ENCODE results near the gene IGFL2.
"Not testable (repeated sequence)": the region's sequence is repeated elsewhere in the genome, so short reads cannot be mapped to it uniquely, and the experiment has no call there.

Gene IGFL2

GRCh38 chr19:46150606-46151005, 2.6 kb downstream of the IGFL2 start:
- no peak for DNase-seq (ENCODE audit: low spot score in 2 of 2)
- H3K27me3 Mint-ChIP-seq, result peaks cover 92% of the 10 kb centered on the region
- H3K27ac Mint-ChIP-seq (ENCODE audit: low read depth), result no peak overlapping the region
- peaks cover 1% of the 10 kb centered on the region for H3K36me3 Mint-ChIP-seq (ENCODE audit: insufficient read depth)
- no peak for ATAC-seq (replicated peaks; ENCODE audit: extremely low read depth, poor library complexity, severe bottlenecking)
- H3K4me3 Mint-ChIP-seq, result no peak overlapping the region
- H3K4me1 Mint-ChIP-seq, result no peaks in the 10 kb centered on the region
- no peaks in the 10 kb centered on the region for H3K9me3 Mint-ChIP-seq

- Mint-ChIP-seq H3K4me3 (no peak overlapping the region), H3K27ac (ENCODE audit: low read depth) (no peak overlapping the region), H3K27me3 (peaks cover 88% of the 10 kb centered on the region), H3K36me3 (ENCODE audit: insufficient read depth) (peaks cover 1% of the 10 kb centered on the region), H3K4me1 (no peaks in the 10 kb centered on the region), H3K9me3 (no peaks in the 10 kb centered on the region)
- DNase-seq (ENCODE audit: low spot score in 2 of 2), result no peak
- ATAC-seq (replicated peaks; ENCODE audit: extremely low read depth, poor library complexity, severe bottlenecking), result no peak
These were observed 7.2 kb downstream of the IGFL2 start for GRCh38 chr19:46155237-46155636.

DNA sequence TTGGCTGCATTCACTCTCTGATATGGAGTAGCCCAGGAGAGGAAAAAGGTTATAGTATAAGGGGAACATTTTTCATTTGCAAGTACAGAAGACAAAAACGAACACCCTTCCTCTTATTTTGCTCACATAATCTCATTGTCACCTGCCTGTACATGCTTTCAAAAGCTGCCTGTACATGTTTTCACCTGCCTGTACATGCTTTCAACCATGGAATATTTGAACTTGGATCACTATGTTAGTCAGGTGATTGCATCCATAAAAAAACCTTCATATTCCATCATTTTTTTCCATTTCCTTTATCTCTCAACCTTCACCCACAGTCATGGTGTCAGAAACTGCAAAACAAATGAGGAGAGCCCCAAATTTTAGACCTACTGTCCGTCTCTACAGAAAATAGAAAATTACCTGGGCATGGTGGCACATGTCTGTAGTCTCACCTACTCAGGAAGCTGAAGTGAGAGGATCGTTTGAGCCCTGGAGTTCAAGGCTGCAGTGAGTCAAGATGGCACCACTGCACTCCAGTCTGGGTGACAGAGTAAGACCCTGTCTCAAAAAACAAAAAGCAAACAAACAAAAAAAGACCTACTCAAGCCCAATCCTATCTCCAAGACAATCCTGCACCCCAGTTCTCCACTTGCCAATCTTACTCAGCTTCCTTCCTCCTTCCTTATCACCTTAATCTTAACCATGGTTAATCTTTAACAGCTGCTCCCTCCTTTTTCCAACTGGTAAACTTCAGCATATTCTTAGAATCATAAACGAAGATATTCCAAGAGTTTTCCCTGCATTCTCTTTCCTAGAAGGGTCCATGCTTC, 11.6 kb downstream of the IGFL2 start:
- Mint-ChIP-seq H3K4me1 (no peaks in the 10 kb centered on the region), H3K4me3 (no peak overlapping the region)
- no peak for DNase-seq (ENCODE audit: low spot score in 2 of 2)

GRCh38 chr19:46160233-46160775, 12.3 kb downstream of the IGFL2 start:
- Mint-ChIP-seq H3K4me1 (no peaks in the 10 kb centered on the region), H3K27ac (ENCODE audit: low read depth) (no peak overlapping the region), H3K27me3 (peaks cover 79% of the 10 kb centered on the region), H3K4me3 (no peak overlapping the region), H3K36me3 (ENCODE audit: insufficient read depth) (no peaks in the 10 kb centered on the region), H3K9me3 (peaks cover 14% of the 10 kb centered on the region)
- DNase-seq (ENCODE audit: low spot score in 2 of 2), result no peak
- no peak for ATAC-seq (replicated peaks; ENCODE audit: extremely low read depth, poor library complexity, severe bottlenecking)

More for the DNA sequence above, 11.6 kb downstream of the IGFL2 start:
- Mint-ChIP-seq H3K27me3 (peaks cover 81% of the 10 kb centered on the region), H3K27ac (ENCODE audit: low read depth) (no peak overlapping the region), H3K9me3 (peaks cover 14% of the 10 kb centered on the region), H3K36me3 (ENCODE audit: insufficient read depth) (no peaks in the 10 kb centered on the region)
- no peak for ATAC-seq (replicated peaks; ENCODE audit: extremely low read depth, poor library complexity, severe bottlenecking)

DNA sequence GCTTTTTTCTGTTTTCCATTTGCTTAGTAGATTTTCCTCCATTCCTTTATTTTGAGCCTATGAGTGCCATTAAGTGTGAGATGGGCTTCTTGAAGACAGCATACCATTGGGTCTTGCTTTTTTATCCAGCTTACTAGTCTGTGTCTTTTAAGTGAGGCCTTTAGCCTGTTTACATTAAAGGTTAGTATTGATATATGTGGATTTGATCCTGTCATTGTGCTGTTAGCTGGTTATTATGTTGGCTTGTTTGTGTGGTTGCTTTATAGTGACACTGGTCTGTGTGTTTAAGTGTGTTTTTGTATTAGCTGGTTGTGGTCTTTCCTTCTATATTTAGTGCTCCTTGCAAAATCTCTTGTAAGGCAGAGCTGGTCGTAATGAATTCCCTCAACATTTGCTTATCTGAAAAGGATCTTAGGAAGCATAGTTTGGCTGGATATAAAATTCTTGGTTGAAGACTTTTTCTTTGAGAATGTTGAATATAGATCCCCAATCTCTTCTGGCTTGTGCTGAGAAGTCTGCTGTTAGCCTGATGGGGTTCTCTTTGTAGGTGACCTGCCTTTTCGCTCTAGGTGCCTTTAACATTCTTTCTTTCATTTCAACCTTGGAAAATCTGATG, 13.7 kb downstream of the IGFL2 start:
- not testable (repeated sequence) for ATAC-seq (replicated peaks; ENCODE audit: extremely low read depth, poor library complexity, severe bottlenecking); H3K27ac Mint-ChIP-seq (ENCODE audit: low read depth); H3K4me3 Mint-ChIP-seq; H3K4me1 Mint-ChIP-seq; H3K36me3 Mint-ChIP-seq (ENCODE audit: insufficient read depth); DNase-seq (ENCODE audit: low spot score in 2 of 2)
- Mint-ChIP-seq H3K9me3 (peaks cover 14% of the 10 kb centered on the region), H3K27me3 (peaks cover 79% of the 10 kb centered on the region)

DNA sequence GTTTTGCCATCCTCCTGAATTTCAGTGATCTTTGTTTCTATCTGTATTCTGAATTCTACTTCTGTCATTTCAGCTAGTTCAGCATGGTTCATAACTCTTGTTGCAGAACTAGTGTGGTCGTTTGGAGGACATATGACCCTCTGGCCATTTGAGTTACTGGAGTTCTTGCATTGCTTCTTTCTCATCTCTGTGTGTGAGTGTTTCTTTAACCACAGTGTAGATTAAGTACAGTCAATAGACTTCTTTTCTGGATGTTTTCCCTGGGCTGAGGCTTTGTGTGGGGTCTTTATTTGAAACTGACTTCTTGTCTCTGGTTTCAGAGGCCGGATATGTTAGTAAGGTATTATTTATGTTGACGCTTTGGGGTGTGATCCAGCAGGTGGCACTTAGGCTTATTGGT, 14.7 kb downstream of the IGFL2 start:
- Mint-ChIP-seq H3K4me3 (no peak overlapping the region), H3K27me3 (peaks cover 86% of the 10 kb centered on the region), H3K27ac (ENCODE audit: low read depth) (no peak overlapping the region), H3K36me3 (ENCODE audit: insufficient read depth) (no peaks in the 10 kb centered on the region), H3K9me3 (peaks cover 14% of the 10 kb centered on the region), H3K4me1 (no peaks in the 10 kb centered on the region)
- no peak for ATAC-seq (replicated peaks; ENCODE audit: extremely low read depth, poor library complexity, severe bottlenecking)
- no peak for DNase-seq (ENCODE audit: low spot score in 2 of 2)

- Mint-ChIP-seq H3K27me3 (peaks cover 83% of the 10 kb centered on the region), H3K4me3 (no peak overlapping the region), H3K36me3 (ENCODE audit: insufficient read depth) (peaks cover 2% of the 10 kb centered on the region), H3K27ac (ENCODE audit: low read depth) (no peak overlapping the region), H3K4me1 (no peaks in the 10 kb centered on the region), H3K9me3 (peaks cover 6% of the 10 kb centered on the region)
- ATAC-seq (replicated peaks; ENCODE audit: extremely low read depth, poor library complexity, severe bottlenecking), result no peak
- DNase-seq (ENCODE audit: low spot score in 2 of 2), result no peak
These were observed 25.9 kb downstream of the IGFL2 start for GRCh38 chr19:46173886-46174480.

- no peak overlapping the region for H3K27ac Mint-ChIP-seq (ENCODE audit: low read depth)
- no peak overlapping the region for H3K4me3 Mint-ChIP-seq
- no peak for DNase-seq (ENCODE audit: low spot score in 2 of 2)
- no peaks in the 10 kb centered on the region for H3K9me3 Mint-ChIP-seq
- peaks cover 68% of the 10 kb centered on the region for H3K27me3 Mint-ChIP-seq
- H3K36me3 Mint-ChIP-seq (ENCODE audit: insufficient read depth), result no peaks in the 10 kb centered on the region
- no peaks in the 10 kb centered on the region for H3K4me1 Mint-ChIP-seq
- no peak for ATAC-seq (replicated peaks; ENCODE audit: extremely low read depth, poor library complexity, severe bottlenecking)
These were observed 28.2 kb downstream of the IGFL2 start for GRCh38 chr19:46176116-46176860.

GRCh38 chr19:46179076-46179759, 31.2 kb downstream of the IGFL2 start:
- H3K27me3 Mint-ChIP-seq, result peaks cover 60% of the 10 kb centered on the region
- no peaks in the 10 kb centered on the region for H3K9me3 Mint-ChIP-seq
- DNase-seq (ENCODE audit: low spot score in 2 of 2) (no peak), ATAC-seq (replicated peaks; ENCODE audit: extremely low read depth, poor library complexity, severe bottlenecking) (no peak)
- no peaks in the 10 kb centered on the region for H3K36me3 Mint-ChIP-seq (ENCODE audit: insufficient read depth)
- no peak overlapping the region for H3K4me3 Mint-ChIP-seq
- no peaks in the 10 kb centered on the region for H3K4me1 Mint-ChIP-seq
- H3K27ac Mint-ChIP-seq (ENCODE audit: low read depth), result no peak overlapping the region

- H3K4me1 Mint-ChIP-seq, result no peaks in the 10 kb centered on the region
- no peaks in the 10 kb centered on the region for H3K9me3 Mint-ChIP-seq
- peaks cover 74% of the 10 kb centered on the region for H3K27me3 Mint-ChIP-seq
- H3K4me3 Mint-ChIP-seq, result no peak overlapping the region
- H3K36me3 Mint-ChIP-seq (ENCODE audit: insufficient read depth), result no peaks in the 10 kb centered on the region
- DNase-seq (ENCODE audit: low spot score in 2 of 2), result no peak
- ATAC-seq (replicated peaks; ENCODE audit: extremely low read depth, poor library complexity, severe bottlenecking), result no peak
- no peak overlapping the region for H3K27ac Mint-ChIP-seq (ENCODE audit: low read depth)
These were observed 32.8 kb downstream of the IGFL2 start for GRCh38 chr19:46180701-46181387.

GRCh38 chr19:46181388-46181779, 33.3 kb downstream of the IGFL2 start:
- Mint-ChIP-seq H3K4me3 (no peak overlapping the region), H3K36me3 (ENCODE audit: insufficient read depth) (no peaks in the 10 kb centered on the region), H3K27ac (ENCODE audit: low read depth) (no peak overlapping the region), H3K9me3 (no peaks in the 10 kb centered on the region), H3K27me3 (peaks cover 70% of the 10 kb centered on the region), H3K4me1 (no peaks in the 10 kb centered on the region)
- no peak for ATAC-seq (replicated peaks; ENCODE audit: extremely low read depth, poor library complexity, severe bottlenecking)
- DNase-seq (ENCODE audit: low spot score in 2 of 2), result no peak

Measured in central memory CD8-positive, alpha-beta T cell (primary cell).